AG09319 (cell line): Measurements from ENCODE around the gene RBBP8.
"Not testable (repeated sequence)": the region's sequence is repeated elsewhere in the genome, so short reads cannot be mapped to it uniquely, and the experiment has no call there.

Source experiments
- DNase-seq: peaks from one replicate; pipeline ENCODE4 v3.0.0-alpha.2; 2010; ENCODE audit warnings: low read depth; ENCODE audit errors: extremely low read depth
- TF ChIP-seq, protein P1 (sequence below): IDR thresholded peaks from 2 replicates; pipeline ENCODE4 v1.5.1; 2011; ENCODE audit warnings: low read depth, mild to moderate bottlenecking, inconsistent platforms, low read length, moderate library complexity

RBBP8 gene

DNA sequence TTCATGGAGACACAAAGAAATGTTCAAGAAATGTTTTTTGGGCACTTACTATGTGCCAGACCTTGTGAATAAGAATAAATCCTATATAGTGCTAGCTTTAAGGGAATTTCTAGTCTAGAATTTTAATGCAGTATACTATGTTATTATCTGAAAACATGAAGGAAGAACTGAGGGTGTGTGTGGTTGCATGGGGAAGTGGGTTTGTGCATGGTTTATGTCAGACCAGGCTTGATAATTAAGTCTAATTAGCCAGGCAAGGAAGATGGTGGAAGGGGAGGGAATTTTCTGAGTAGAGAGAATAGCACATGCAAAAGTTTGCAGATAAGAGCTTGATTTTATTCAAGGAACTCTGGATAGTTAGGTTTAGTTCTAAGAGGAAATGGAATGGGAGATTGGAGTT, 6.5 kb downstream of the RBBP8 start:
- TF ChIP-seq, protein P1, sequence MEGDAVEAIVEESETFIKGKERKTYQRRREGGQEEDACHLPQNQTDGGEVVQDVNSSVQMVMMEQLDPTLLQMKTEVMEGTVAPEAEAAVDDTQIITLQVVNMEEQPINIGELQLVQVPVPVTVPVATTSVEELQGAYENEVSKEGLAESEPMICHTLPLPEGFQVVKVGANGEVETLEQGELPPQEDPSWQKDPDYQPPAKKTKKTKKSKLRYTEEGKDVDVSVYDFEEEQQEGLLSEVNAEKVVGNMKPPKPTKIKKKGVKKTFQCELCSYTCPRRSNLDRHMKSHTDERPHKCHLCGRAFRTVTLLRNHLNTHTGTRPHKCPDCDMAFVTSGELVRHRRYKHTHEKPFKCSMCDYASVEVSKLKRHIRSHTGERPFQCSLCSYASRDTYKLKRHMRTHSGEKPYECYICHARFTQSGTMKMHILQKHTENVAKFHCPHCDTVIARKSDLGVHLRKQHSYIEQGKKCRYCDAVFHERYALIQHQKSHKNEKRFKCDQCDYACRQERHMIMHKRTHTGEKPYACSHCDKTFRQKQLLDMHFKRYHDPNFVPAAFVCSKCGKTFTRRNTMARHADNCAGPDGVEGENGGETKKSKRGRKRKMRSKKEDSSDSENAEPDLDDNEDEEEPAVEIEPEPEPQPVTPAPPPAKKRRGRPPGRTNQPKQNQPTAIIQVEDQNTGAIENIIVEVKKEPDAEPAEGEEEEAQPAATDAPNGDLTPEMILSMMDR: no peak
- no peak for DNase-seq

DNA sequence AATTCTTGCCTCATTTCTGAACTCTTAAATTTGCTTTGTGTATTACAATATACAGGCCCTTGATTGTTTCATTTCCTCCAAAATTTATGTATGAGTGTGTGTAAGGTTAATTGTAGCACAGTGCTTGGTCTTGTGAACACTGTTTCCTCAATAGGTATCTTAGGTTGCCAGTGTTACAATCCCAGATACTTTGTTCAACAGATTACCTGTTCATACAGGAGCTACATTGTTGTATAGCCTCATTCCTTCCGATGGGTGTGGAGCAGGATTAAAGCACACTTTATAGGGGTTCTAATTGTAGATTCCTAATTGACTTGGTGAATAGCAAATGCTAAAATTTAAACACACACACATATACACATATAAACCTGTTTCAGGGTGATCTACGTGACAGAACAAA, 10.7 kb downstream of the RBBP8 start:
- DNase-seq: no peak
- TF ChIP-seq, protein P1: no peak

DNA sequence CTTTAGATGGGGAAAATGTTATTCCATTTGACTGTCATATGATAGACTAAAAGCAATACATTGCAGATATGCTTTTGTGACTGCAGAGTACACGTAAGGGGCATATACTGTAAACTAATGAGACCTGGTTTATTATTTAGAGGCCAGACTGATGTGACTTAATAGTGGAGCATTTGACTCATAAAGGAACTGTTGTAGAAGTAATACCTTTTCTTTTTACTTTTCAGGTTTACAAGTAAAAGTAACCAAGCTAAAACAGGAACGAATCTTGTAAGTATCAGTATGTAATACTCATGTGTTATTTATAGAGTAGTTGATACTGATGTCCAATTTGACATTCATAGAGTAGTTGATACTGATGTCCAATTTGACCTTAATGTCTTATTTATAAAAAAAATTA, 13.1 kb downstream of the RBBP8 start:
- TF ChIP-seq, protein P1: no peak
- no peak for DNase-seq

DNA sequence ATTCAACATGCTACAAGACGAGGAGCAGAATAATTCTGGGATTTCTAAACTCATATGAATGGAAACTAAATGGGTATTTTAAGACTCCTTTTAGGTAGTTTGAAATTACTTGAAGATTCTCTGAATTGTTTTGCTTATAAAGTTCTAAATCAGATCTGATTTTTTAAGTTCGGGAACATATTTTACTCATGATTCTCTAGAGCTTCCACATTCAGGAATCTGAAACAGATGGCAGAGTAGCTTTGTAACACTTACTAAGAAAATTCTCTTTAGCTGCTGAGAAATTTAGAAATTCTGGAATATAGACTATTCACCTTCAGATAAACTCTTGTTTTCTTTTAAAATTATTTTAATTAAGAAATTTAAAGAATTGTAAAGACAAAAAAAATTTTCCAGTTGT, 13.7 kb downstream of the RBBP8 start:
- TF ChIP-seq, protein P1: no peak
- DNase-seq: no peak

GRCh38 chr18:22951823-22952222, 18.7 kb downstream of the RBBP8 start:
- TF ChIP-seq, protein P1: no peak
- no peak for DNase-seq

DNA sequence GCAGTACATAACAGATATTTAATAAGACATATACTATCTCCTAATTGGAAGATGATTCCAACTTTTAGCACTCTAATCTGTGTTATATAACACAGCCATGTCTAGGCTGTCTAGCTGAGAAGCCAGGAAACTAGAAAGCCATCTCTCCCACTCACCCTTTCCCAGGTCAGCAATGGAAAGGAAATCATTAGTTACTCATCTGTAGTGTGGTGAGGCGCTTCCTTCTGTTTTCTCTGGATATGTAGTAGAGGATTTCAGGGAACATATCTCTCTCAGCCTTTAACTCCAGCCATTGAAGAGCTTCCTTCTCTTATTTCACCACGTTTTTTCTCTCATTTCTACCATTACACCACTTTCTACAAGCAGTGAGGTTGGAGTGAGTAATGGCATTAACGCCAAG, 19.4 kb downstream of the RBBP8 start:
- TF ChIP-seq, protein P1: no peak
- no peak for DNase-seq

DNA sequence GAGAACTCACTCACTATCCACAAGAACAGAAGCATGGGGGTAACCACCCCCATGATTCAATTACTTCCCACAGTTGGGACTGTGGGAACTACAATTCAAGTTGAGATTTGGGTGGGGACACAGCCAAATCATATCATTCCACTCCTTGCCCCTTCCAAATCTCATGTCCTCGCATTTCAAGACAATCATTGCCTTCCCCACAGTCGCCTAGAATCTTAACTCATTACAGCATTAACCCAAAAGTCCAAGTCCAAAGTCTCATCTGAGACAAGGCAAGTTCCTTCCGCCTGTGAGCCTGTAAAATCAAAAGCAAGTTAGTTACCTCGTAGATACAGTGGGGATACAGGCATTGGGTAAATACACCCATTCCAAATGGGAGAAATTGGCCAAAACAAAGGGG, 20.9 kb downstream of the RBBP8 start:
- DNase-seq: not testable (repeated sequence)

- TF ChIP-seq, protein P1: no peak
These were observed 23.1 kb downstream of the RBBP8 start for GRCh38 chr18:22956226-22956625.

More at GRCh38 chr18:22956226-22956625, 23.1 kb downstream of the RBBP8 start:
- no peak for DNase-seq
